ENCODE measurements around the gene CHTOP.
"Not testable (repeated sequence)": the region's sequence is repeated elsewhere in the genome, so short reads cannot be mapped to it uniquely, and the experiment has no call there.

CHTOP gene

DNA sequence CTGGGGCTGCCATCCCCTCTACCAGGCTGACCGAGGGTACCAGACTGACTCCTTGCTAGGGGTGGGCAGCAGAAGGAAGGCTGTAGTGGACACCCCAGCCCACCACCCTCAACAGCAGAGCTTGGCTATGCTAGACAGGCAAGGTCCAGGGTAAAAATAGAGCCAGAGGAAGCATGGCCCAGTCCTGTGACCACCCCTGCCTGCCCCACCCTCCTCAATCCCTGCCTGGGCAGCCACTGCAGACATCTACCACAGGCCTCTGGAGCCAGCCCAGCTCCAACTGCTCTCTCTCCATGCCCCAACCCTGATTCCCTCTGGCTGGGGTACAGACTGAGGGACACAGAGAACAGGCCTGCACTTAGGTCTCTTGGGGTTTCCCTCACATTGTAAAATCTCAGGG, 3.9 kb upstream of the CHTOP start:
- no peak overlapping the region for H3K27ac ChIP-seq

GRCh38 chr1:153630384-153630783, 3.5 kb upstream of the CHTOP start:
- DNase-seq (ENCODE audit: low read depth, low spot score), result no peak
- H3K27ac ChIP-seq, result no peak overlapping the region

More for the DNA sequence above, 3.9 kb upstream of the CHTOP start:
- DNase-seq (ENCODE audit: low read depth, low spot score), result no peak

DNA sequence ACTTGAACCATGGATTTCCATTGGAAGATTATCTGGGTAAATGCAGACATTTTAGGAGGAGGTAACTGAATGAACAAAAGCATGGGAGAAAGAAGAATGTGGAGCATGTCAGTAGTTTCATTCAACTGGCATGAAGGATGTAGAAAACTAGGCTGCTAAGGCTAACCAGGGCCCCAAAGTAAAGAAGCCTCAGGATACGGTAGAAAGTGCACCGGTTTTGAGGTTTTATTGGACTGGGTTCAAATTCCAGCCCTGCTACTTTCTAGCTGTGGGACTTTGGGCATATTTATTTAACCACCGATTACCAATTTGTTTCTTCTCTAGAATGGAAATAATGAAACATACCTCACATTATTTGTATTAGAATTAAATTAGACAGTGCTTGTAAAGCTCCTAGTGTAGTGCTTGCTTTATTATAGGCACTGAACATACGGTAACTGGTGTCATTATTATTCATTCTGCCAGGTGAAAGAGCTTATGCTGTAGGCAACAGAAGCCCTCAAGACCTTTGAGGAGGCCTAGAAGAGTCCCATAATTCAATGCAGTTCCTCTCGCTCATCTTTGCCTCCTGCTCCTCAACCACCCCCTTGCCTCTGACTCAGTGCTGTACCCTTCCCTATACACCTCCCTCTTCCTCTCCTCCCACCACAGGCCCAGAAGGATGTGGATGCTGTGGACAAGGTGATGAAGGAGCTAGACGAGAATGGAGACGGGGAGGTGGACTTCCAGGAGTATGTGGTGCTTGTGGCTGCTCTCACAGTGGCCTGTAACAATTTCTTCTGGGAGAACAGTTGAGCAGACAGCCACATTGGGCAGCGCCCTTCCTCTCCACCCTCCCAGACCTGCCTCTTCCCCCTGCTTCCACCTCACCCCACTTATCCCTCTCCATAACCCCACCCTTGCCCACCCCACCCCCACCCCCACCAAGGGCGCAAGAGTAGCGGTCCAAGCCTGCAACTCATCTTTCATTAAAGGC, 2.5 kb upstream of the CHTOP start:
- DNase-seq (ENCODE audit: low read depth, low spot score), result no peak
- H3K27ac ChIP-seq, result no peak overlapping the region

- peak overlapping the region; percentile 100 for H3K27ac ChIP-seq
- no peak for DNase-seq (ENCODE audit: low read depth, low spot score)
These were observed 609 bp upstream of the CHTOP start for GRCh38 chr1:153633161-153633753.

- peak overlapping the region; percentile 100 for H3K27ac ChIP-seq
These were observed 2.0 kb downstream of the CHTOP start for GRCh38 chr1:153635872-153636271.

DNA sequence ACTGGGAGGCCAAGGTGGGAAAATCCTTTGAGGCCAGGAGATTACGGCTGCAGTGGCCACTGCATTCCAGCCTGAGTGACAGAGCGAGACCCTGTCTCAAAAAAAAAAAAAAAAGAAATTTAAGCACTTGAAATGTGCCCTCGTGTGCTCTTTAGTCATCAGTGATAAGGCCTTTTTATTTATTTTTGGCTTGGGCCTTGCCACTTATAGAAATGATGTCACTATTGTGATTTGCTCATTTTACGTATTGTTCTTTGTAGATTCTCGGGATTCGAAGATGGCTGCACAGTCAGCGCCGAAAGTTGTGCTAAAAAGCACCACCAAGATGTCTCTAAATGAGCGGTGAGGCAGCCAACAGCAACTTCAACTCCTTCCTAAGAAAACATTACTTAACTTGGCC, 2.4 kb downstream of the CHTOP start:
- no peak for DNase-seq (ENCODE audit: low read depth, low spot score)
- H3K27ac ChIP-seq, result no peak overlapping the region

More at GRCh38 chr1:153635872-153636271, 2.0 kb downstream of the CHTOP start:
- DNase-seq (ENCODE audit: low read depth, low spot score), result no peak

- no peak for DNase-seq (ENCODE audit: low read depth, low spot score)
- no peak overlapping the region for H3K27ac ChIP-seq
These were observed 4.4 kb downstream of the CHTOP start for GRCh38 chr1:153638261-153638660.

DNA sequence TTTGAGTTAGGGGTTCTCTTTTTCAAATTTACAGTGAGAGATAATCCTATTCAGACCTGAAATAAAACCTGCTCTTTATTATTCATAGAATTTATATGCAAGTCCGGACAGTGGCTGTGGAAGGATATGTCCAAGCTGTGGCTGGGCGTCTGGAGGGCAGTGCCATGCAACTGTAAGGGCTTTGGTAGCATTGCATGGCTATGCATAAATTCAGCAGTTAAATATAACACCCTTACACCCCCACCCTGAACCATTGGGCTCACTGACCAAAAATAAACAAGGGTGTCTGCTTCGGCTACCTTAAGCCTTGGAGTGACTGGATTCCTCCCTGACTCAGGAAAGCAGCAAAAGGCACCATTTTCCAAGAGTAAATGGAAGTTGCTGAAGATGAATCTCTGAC, 5.4 kb downstream of the CHTOP start:
- no peak for DNase-seq (ENCODE audit: low read depth, low spot score)
- no peak overlapping the region for H3K27ac ChIP-seq

- DNase-seq (ENCODE audit: low read depth, low spot score); H3K27ac ChIP-seq: not testable (repeated sequence)
These were observed 6.3 kb downstream of the CHTOP start for GRCh38 chr1:153640213-153640612.

DNA sequence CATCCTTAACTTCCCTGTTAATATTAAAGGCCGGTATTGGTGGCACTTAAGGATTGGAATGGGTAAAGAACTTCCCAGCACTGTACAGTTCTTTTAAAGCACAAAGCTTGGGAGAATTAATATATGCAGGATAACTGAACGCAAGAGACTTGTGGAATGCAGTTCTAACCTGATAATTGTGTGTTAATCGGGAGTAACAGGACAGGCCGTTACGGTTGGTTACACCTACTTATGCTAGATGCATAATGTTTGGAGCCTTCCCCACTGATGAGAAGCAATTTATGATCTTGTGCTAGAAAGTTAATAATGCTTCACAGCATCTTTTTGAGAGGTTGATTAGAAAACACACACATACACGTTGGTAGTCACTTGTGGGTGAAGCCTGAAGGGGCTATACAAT, 7.0 kb downstream of the CHTOP start:
- no peak for DNase-seq (ENCODE audit: low read depth, low spot score)
- no peak overlapping the region for H3K27ac ChIP-seq

DNA sequence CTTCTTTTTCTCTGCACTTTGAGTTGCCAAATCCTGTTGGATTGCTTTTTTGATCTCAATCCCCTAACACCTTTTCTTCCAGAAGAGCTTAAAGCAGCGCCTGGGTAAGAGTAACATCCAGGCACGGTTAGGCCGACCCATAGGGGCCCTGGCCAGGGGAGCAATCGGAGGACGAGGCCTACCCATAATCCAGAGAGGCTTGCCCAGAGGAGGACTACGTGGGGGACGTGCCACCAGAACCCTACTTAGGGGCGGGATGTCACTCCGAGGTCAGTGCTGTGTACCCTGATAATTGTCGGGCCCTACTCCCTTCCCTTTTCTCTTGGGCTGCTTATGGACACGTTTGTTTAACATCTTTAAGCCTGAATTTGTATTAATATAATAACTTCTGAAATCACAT, 8.3 kb downstream of the CHTOP start:
- DNase-seq (ENCODE audit: low read depth, low spot score), result no peak
- H3K27ac ChIP-seq, result no peak overlapping the region

DNA sequence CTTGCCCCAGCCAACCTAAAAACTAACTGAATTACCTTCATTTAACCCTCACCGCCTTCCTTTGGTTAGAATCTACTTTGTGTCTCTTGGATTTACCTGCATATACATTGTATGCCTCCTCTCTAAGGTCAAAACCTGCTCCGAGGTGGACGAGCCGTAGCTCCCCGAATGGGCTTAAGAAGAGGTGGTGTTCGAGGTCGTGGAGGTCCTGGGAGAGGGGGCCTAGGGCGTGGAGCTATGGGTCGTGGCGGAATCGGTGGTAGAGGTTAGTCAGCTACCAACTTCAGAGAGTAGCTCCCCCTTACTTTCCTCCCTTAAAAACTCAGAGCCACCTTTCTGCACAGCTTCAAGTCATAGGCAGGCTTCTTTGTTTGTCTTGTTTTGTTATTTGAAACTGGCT, 9.2 kb downstream of the CHTOP start:
- H3K27ac ChIP-seq, result no peak overlapping the region
- no peak for DNase-seq (ENCODE audit: low read depth, low spot score)

- H3K27ac ChIP-seq, result no peak overlapping the region
- no peak for DNase-seq (ENCODE audit: low read depth, low spot score)
These were observed 9.9 kb downstream of the CHTOP start for GRCh38 chr1:153643816-153644215.

DNA sequence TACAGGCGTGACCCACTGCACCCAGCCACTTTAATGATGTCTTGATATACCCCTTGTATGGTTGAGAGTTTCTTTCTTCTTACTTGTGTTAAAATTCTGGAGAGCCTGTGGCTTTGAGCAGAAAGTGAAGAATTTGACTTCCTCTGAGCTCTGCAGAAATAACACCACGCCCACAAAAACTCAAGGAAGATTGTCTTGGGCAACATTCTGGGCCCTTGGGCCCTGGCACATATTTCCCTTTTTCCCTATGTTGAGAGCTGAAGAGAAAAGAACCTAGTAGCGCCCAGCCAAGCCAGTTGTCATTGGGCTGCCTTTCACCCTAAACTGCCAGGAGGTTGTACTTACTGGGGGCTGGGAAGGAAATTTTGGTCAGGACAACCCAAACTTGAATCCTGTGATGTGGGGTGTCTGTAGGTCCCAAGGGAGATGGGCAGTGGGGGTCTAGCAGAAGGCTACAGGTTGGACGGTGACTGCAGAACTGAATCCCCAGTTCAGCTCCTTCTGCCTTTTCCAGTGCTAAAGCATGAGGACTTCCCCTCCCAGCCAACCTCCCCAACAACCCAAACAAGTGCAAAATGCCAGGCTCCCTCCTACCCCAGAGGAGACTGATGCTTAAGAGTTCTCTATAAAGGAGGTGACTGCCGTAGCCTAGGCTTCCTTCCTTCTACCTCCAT, 12.9 kb downstream of the CHTOP start:
- DNase-seq (ENCODE audit: low read depth, low spot score), result no peak
- H3K27ac ChIP-seq, result no peak overlapping the region

- no peak for DNase-seq (ENCODE audit: low read depth, low spot score)
- no peak overlapping the region for H3K27ac ChIP-seq
These were observed 13.5 kb downstream of the CHTOP start for GRCh38 chr1:153647346-153647714.

DNA sequence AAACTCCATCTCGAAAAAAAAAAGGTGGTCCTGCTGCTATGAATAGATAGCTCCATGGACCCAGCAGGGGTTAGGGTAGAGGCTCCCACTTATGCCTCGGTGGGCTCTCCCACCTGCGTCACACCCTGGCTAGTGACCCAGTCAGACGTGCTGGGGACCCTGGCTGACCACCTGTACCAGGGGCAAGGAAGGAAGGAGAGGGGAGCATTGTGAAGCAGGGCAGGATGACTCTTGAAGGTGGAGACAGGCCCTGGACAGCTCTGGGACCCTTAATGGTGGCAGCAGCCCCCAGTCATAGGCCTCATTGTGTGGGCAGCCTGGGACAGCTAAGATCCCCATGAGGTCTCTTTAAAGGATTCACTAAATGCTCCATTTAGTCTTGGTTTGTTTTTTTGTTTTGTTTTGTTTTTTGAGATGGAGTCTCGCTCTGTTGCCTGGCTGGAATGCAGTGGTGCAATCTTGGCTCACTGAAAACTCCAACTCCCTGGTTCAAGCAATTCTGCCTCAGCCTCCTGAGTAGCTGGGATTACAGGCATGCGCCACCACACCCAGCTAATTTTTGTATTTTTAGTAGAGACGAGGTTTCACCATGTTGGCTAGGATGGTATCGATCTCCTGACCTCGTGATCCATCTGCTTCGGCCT, 14.3 kb downstream of the CHTOP start:
- H3K27ac ChIP-seq, result no peak overlapping the region
- no peak for DNase-seq (ENCODE audit: low read depth, low spot score)

DNA sequence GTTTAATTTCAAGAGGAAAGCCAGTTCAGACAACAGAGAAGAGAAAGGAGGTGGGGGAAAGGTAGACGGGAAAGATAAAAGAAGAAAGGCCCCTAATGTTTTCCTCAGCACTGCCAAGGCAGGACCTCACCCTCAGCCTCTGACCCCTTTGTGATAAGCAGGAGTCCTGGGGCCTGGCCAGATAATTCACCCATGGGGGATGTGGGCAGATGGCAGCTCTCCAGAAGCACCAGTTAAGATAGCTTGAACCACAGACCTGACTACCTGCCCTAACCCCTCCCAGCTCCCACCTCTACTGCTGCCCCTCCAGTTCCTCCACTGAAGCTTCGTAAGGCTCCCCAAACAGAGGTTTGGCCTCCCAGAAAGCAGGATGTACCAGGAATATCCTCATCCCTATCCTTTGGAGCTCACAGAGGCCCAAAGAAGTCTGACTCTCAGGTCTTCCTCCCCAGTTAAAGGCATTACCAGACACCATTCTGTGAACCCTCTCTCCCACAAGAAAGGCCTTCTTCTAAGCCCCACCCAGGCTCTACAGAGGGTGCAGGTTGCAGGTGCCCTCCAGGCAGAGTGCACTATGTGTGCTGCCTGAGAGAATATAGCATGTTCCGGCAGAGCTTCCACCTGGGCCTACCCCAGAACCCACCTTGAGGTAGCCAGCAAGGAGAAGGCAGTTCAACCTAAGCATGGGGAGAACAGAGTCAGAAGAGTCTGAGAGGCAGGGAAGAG, 15.4 kb downstream of the CHTOP start:
- DNase-seq (ENCODE audit: low read depth, low spot score), result no peak

DNA sequence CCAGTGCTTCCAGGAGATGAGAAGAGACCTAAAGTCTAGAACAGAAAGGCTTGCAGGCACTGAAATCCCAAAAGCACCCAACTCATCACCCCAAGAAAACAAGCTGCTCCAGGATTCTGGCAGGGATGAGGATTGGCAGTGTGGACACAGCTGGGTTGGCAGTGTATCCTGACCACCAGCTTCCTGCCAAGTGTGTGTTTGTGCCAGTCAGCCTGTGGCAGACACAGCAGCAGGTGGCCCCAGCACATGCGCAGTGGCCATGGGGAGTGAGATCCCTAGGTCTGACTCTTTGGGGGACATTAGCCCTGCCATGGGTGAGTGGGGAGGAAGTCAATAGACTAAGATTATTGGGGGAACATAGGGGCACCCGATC, 16.0 kb downstream of the CHTOP start:
- no peak overlapping the region for H3K27ac ChIP-seq

More for the DNA sequence above, 15.4 kb downstream of the CHTOP start:
- H3K27ac ChIP-seq, result no peak overlapping the region

DNA sequence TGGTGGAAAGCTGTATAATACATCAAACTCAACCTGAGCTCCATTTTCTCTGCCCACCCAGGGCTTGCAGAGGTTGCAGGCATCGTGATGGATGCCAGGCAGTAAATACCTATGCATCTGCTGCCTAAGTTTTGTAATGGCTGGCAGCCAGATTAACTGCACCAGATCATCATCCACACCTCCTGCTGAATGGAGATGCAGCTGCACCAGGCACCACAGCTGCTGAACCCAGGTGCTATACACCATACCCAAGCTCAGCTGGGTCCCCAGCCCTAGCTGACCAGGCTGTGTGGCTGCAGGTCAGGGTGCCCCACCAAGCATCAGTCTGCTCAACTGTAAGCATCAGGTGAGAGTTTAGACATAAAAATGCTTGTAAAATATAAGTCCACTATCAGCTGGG, 17.9 kb downstream of the CHTOP start:
- DNase-seq (ENCODE audit: low read depth, low spot score), result no peak
- no peak overlapping the region for H3K27ac ChIP-seq

More for the DNA sequence above, 16.0 kb downstream of the CHTOP start:
- DNase-seq (ENCODE audit: low read depth, low spot score), result no peak
